HepG2 (cell line): ENCODE data around the gene C2orf80. TPM values are rescaled to one million over a fixed set of nuclear protein-coding genes. Genes with fewer than 3 reads are reported as not detected.
A peak's percentile ranks its signal among the peaks of the same experiment; 100 is the strongest.

Experiments
- ELF4 ChIP-seq: sonication (generic); formaldehyde crosslinking; IDR thresholded peaks from 2 replicates; pipeline ENCODE4 v1.5.0; 2020; ENCODE audit warnings: missing genetic modification reagents, mild to moderate bottlenecking, moderate library complexity, borderline replicate concordance
- HOXA7 ChIP-seq: sonication (generic); formaldehyde crosslinking; IDR thresholded peaks from 2 replicates; pipeline ENCODE4 v1.8.1; 2022; ENCODE audit warnings: mild to moderate bottlenecking, missing genetic modification reagents, moderate library complexity
- IRF2 ChIP-seq: IDR thresholded peaks from 2 replicates; pipeline ENCODE4 v1.6.1; 2018; ENCODE audit warnings: missing genetic modification reagents, missing compliant biosample characterization
- KLF12 ChIP-seq: sonication (generic); formaldehyde crosslinking; IDR thresholded peaks from 2 replicates; pipeline ENCODE4 v1.4.0; 2020; ENCODE audit warnings: missing genetic modification reagents, borderline replicate concordance
- PAF1 ChIP-seq: IDR thresholded peaks from 2 replicates; pipeline ENCODE4 v1.6.1; 2016; ENCODE audit warnings: missing genetic modification reagents, missing compliant biosample characterization
- SMAD3 ChIP-seq: sonication (generic); formaldehyde crosslinking; IDR thresholded peaks from 2 replicates; pipeline ENCODE4 v1.4.0; 2020; ENCODE audit warnings: missing genetic modification reagents
- STAG1 ChIP-seq: sonication (generic); formaldehyde crosslinking; IDR thresholded peaks from 2 replicates; pipeline ENCODE4 v1.4.0; 2020; ENCODE audit warnings: missing genetic modification reagents
- TCF7 ChIP-seq: sonication (generic); IDR thresholded peaks from 2 replicates; pipeline ENCODE4 v1.6.1; 2016; ENCODE audit warnings: antibody characterized with exemption, low read depth
- THAP11 ChIP-seq: IDR thresholded peaks from 2 replicates; pipeline ENCODE4 v1.6.1; 2016; ENCODE audit warnings: missing biosample characterization, missing genetic modification reagents
- ZFX ChIP-seq: sonication (generic); formaldehyde crosslinking; IDR thresholded peaks from 2 replicates; pipeline ENCODE4 v1.4.0; 2020; ENCODE audit warnings: mild to moderate bottlenecking, low read depth, missing genetic modification reagents, moderate library complexity
- ZKSCAN8 ChIP-seq: IDR thresholded peaks from 2 replicates; pipeline ENCODE4 v1.6.1; 2016; ENCODE audit warnings: borderline replicate concordance, missing genetic modification reagents, missing compliant biosample characterization
- ZNF281 ChIP-seq: sonication (generic); formaldehyde crosslinking; IDR thresholded peaks from 2 replicates; pipeline ENCODE4 v1.4.0; 2020; ENCODE audit warnings: missing genetic modification reagents, borderline replicate concordance
- ZNF335 ChIP-seq: sonication (generic); formaldehyde crosslinking; IDR thresholded peaks from 2 replicates; pipeline ENCODE4 v1.4.0; 2020; ENCODE audit warnings: missing genetic modification reagents
- ZNF33B ChIP-seq: sonication (generic); formaldehyde crosslinking; IDR thresholded peaks from 2 replicates; pipeline ENCODE4 v1.5.1; 2020; ENCODE audit warnings: mild to moderate bottlenecking, missing genetic modification reagents
- ZNF530 ChIP-seq: sonication (generic); formaldehyde crosslinking; IDR thresholded peaks from 2 replicates; pipeline ENCODE4 v1.5.0; 2020; ENCODE audit warnings: low read depth, mild to moderate bottlenecking, missing genetic modification reagents
- ZSCAN29 ChIP-seq: sonication (generic); formaldehyde crosslinking; conservative IDR thresholded peaks from 2 replicates; pipeline ENCODE4 v1.4.0; 2020; ENCODE audit warnings: mild to moderate bottlenecking, missing genetic modification reagents
- polyA plus RNA-seq, 8 experiments: library from polyadenylated mRNA; depleted of rRNA in 3 of 8; stranded (reverse) in 7 of 8; unstranded in 1 of 8; fragments of >200 nt; fragmentation: Illumina TruSeq in 4 of 8; extraction: Trizol in 4 of 8; gene quantifications; 2 replicates each; pipeline versions ENCODE4 v1.2.1 to v1.2.3, GENCODE V29; 2011 to 2016; ENCODE audit warnings: low read depth in 4 of 8, missing spikeins in 1 of 8, mixed read lengths in 1 of 8; ENCODE audit not compliant: insufficient read depth in 1 of 8
- total RNA-seq, 5 experiments: library from RNA; depleted of rRNA; stranded (reverse); fragments of >200 nt; fragmentation: Illumina TruSeq; extraction: Trizol; gene quantifications; 2 replicates each; pipeline ENCODE4 v1.2.3, GENCODE V29; 2016; ENCODE audit warnings: low read depth in 1 of 5
- TF ChIP-seq, protein P1 (sequence below), 2 experiments: IDR thresholded peaks; 2 replicates each; pipeline ENCODE4 v1.6.1; 2011 to 2012; ENCODE audit warnings: low read length in 2 of 2, borderline replicate concordance in 1 of 2, low read depth in 1 of 2, mild to moderate bottlenecking in 1 of 2, moderate library complexity in 1 of 2
- TF ChIP-seq, protein P2 (sequence below): sonication (generic); formaldehyde crosslinking; IDR thresholded peaks from 2 replicates; pipeline ENCODE4 v1.8.1; 2023; ENCODE audit warnings: missing genetic modification reagents, mild to moderate bottlenecking, borderline replicate concordance
- TF ChIP-seq, protein P3 (sequence below): sonication (generic); formaldehyde crosslinking; IDR thresholded peaks from 2 replicates; pipeline ENCODE4 v1.4.0; 2020; ENCODE audit warnings: missing genetic modification reagents, borderline replicate concordance

Gene C2orf80
- total and polyA plus RNA-seq, 2 of the 13 experiments (the other 11 are each of a cell fraction or from before 2014, with no cell fraction given) = not detected

DNA sequence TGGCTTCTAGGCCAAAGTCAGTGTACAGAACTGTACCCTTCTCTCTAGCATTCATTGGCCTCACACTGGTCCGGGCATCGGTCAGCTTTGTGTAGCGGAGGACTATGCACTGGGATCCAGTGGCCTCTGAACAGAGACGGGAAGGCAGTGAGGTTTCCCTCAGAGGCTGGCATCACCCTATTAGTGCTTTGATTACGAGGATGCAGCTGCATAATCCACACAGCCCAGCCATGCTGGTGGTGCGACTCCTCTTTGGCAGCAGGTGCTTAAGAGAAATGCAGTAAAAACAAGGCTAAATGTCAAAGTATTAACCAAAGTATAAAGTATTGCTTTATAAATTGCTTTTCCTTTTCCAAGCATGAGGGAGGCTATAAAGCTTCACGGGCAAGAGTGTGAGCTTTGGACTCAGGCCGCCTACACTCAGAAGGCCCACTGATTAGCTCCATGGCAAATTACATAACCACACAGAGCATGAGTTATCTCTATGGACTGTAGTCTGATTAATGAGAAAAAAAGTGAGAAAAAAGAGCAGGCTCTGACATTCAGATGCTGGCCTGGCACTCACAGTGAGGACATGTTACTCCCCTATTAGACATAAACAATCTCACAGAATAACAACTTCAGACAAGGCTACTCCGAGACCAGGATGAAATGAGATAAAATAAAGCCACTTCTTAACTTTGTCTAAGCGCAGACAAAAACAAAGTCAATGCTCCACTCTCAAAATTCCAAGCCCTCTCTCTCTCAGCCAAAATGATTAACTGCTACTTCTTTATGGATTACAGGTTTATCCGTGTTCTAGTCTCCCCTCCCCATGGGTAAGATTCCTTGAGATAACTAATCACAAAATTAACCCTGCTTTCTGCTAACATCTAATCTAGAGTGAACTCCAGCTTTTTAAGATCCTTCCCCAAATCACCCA lies 53.8 kb downstream of the C2orf80 start (continued):
- TF ChIP-seq, protein P1, sequence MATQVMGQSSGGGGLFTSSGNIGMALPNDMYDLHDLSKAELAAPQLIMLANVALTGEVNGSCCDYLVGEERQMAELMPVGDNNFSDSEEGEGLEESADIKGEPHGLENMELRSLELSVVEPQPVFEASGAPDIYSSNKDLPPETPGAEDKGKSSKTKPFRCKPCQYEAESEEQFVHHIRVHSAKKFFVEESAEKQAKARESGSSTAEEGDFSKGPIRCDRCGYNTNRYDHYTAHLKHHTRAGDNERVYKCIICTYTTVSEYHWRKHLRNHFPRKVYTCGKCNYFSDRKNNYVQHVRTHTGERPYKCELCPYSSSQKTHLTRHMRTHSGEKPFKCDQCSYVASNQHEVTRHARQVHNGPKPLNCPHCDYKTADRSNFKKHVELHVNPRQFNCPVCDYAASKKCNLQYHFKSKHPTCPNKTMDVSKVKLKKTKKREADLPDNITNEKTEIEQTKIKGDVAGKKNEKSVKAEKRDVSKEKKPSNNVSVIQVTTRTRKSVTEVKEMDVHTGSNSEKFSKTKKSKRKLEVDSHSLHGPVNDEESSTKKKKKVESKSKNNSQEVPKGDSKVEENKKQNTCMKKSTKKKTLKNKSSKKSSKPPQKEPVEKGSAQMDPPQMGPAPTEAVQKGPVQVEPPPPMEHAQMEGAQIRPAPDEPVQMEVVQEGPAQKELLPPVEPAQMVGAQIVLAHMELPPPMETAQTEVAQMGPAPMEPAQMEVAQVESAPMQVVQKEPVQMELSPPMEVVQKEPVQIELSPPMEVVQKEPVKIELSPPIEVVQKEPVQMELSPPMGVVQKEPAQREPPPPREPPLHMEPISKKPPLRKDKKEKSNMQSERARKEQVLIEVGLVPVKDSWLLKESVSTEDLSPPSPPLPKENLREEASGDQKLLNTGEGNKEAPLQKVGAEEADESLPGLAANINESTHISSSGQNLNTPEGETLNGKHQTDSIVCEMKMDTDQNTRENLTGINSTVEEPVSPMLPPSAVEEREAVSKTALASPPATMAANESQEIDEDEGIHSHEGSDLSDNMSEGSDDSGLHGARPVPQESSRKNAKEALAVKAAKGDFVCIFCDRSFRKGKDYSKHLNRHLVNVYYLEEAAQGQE (IDR thresholded peaks at IDR 0.05; ENCODE audit: borderline replicate concordance in 1 of 2, low read depth in 1 of 2, low read length in 2 of 2) = no peak
- TF ChIP-seq IRF2 (CRISPR knock-in tag) = peak; percentile 70
- no peak for TF ChIP-seq KLF12
- TF ChIP-seq ZKSCAN8 (CRISPR knock-in tag) = peak; percentile 31; the same call in 1 of the 2 replicates
- peak; percentile 50; the same call in 1 of the 2 replicates for TF ChIP-seq THAP11 (CRISPR knock-in tag)
- no peak for TF ChIP-seq ZNF530
- TF ChIP-seq HOXA7 (CRISPR knock-in tag) = no peak
- no peak for TF ChIP-seq STAG1 (CRISPR knock-in tag)
- no peak; the same call in 1 of the 2 replicates for TF ChIP-seq TCF7
- TF ChIP-seq, protein P2, sequence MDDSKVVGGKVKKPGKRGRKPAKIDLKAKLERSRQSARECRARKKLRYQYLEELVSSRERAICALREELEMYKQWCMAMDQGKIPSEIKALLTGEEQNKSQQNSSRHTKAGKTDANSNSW (CRISPR knock-in tag) = no peak
- TF ChIP-seq ZNF281 = no peak
- peak; percentile 68; the same call in 1 of the 2 replicates for TF ChIP-seq ZNF335 (CRISPR knock-in tag)
- no peak for TF ChIP-seq ZNF33B (CRISPR knock-in tag)
- TF ChIP-seq, protein P3, sequence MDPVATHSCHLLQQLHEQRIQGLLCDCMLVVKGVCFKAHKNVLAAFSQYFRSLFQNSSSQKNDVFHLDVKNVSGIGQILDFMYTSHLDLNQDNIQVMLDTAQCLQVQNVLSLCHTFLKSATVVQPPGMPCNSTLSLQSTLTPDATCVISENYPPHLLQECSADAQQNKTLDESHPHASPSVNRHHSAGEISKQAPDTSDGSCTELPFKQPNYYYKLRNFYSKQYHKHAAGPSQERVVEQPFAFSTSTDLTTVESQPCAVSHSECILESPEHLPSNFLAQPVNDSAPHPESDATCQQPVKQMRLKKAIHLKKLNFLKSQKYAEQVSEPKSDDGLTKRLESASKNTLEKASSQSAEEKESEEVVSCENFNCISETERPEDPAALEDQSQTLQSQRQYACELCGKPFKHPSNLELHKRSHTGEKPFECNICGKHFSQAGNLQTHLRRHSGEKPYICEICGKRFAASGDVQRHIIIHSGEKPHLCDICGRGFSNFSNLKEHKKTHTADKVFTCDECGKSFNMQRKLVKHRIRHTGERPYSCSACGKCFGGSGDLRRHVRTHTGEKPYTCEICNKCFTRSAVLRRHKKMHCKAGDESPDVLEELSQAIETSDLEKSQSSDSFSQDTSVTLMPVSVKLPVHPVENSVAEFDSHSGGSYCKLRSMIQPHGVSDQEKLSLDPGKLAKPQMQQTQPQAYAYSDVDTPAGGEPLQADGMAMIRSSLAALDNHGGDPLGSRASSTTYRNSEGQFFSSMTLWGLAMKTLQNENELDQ (CRISPR knock-in tag) = no peak
- peak; percentile 19; the same call in 1 of the 2 replicates for TF ChIP-seq SMAD3 (CRISPR knock-in tag)
- no peak for TF ChIP-seq ELF4 (CRISPR knock-in tag)
- TF ChIP-seq ZFX = peak; percentile 54
- TF ChIP-seq PAF1 = no peak
- no peak for TF ChIP-seq ZSCAN29
